HL-60/S4 treated with retinoic acid at 250 ng/mL for 4 days and 3 days (cell line): Measurements from ENCODE around the gene SEZ6L.

Experiments
- in situ Hi-C: fragments of 300-500 bp; cut with MboI; formaldehyde crosslinking; loops from 2 replicates; pipeline ENCODE4 v1.7.0; 2022; ENCODE audit warnings: low sequenced_read_pairs

SEZ6L gene

DNA sequence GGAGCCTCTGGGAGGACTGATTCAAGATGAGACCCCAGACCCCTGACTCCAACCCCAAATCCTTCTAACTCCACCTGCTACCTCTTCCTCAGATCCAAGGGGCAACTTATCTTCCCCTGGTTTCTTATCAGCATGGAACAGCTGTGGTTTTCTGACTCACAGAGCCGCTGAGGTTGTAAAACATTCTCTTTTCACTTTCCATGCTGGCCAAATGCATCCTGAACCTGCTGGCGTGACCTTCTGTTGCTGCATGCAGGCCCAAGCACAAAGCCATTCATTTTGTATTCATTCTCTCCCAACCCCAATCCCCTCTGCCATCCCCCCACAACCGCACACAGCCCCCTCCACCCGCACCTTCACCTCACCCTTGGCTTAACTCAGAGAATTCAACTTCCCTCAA lies 70.3 kb downstream of the SEZ6L start:
- in situ Hi-C loops, result no loop called here

DNA sequence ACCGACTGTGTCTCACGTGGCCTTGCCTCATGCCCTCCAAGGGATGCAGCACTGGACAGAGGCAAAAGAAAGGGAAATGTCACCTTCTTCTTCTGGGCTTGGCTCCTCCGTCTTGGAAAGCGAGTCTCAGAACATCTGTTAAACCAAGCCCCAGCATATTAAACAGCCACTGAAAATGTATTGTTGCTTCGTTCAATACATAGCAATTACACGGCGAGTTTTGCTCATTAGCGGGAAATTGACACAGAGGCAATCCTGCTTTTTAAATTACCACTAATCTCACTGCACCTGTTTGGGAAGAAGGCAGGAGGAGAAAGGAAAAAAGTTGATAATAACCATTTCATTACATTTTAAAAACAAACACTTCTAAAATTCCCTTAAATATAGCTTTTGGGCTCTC lies 72.1 kb downstream of the SEZ6L start:
- in situ Hi-C loops, result no loop called here

DNA sequence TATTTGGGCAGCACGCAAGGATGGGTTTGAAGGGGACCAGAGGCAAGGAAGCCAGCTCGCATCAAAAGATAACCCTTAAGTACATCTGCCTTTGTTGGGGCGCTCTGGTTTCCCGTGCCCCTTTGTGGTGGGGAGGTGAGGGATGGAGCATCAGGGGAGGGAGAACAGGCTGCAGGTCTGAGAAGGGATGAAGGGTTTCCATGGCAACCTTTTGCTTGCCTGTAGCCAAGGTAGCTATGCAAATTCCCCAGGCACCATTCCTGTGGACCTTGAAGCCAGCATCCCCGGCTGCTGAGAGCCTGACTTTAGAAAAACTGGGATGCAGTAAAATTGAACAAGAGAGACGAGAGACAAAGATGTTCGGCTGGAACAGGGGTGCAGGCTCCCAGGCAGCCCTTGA lies 75.7 kb downstream of the SEZ6L start:
- in situ Hi-C loops, result no loop called here

- in situ Hi-C loops, result no loop called here
Measured at GRCh38 chr22:26246552-26246951, 77.3 kb downstream of the SEZ6L start.

DNA sequence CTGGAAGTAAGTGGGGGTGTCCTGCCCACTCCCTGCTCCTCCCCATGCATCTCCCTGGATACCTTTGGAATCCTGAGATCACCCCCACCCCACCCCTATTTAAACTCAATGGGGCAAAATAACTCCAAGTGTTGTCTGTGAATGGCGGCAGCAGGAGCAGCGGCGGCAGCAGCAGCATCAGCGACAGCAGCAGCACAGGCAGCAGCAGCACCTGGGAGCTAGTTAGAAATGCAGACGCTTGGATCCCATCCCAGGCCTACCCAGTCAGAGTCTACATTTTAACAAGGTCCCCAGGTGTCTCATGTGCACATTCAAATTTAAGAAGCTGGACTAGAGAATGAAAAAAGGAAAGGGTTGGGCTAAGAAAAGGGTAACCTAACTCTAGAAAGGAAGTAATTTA lies 82.6 kb downstream of the SEZ6L start:
- in situ Hi-C loops, result no loop called here

DNA sequence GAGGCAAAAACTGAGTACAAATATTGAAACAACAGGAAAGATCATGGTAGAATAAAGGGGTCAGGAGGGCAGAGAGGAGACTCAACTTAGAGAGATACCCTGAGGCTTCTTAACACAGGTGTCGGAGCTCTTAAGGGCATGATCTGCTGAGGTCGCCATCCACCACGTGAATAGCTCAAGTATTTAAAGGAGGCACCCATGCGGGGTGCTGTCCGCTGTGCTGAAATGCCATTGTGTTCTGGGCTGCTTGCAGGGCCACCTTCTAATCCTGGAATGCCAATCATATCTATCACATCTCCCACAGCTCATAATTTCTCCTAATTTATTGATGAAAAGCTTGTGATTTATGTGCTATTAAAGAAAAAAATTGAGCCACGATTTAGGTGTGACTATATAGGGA lies 90.2 kb downstream of the SEZ6L start:
- in situ Hi-C loops, result no loop called here

- in situ Hi-C loops, result no loop called here
Measured at GRCh38 chr22:26264162-26264561, 94.9 kb downstream of the SEZ6L start.

GRCh38 chr22:26265281-26265680 lies 96.0 kb downstream of the SEZ6L start:
- in situ Hi-C loops, result no loop called here

DNA sequence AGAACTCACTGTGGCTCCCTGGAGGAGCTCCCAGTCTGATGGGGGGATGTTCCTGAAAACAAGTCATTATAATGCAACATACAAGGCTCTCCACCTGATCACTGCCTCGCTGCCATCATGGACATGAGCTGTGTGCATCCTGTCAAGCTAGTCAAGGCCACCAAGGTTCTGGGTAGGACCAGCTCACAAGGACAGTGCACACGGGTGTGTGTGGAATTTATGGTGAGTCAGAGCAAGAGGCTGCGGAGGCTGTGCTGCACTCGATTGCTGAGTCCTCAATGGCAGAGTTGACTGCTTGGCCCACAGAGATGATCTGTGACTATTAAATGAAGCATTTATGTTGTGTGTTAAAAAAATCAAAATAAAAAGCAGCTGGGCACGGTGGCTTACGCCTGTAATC lies 96.6 kb downstream of the SEZ6L start:
- in situ Hi-C loops, result no loop called here

- in situ Hi-C loops, result no loop called here
Measured at GRCh38 chr22:26267856-26268255, 98.6 kb downstream of the SEZ6L start.

DNA sequence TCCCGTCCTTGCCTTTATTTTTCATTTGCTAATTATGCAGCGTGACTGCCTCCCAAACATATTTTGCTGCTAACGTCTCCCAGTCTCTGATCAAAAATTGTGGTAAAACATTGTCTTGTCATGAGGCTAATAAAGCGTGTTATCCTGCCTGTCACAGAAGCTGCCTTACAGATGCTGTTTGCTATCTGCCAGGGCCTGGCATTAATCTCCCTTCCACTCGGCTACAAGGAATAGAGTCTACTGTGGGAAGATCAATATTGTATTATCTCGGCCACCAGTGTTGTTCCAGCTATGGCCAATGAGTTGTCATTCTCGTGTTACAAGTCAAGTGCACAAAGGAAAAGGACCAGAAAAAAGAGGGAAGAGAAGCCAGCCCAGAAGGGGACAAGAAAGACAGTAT lies 100.3 kb downstream of the SEZ6L start:
- in situ Hi-C loops, result no loop called here

DNA sequence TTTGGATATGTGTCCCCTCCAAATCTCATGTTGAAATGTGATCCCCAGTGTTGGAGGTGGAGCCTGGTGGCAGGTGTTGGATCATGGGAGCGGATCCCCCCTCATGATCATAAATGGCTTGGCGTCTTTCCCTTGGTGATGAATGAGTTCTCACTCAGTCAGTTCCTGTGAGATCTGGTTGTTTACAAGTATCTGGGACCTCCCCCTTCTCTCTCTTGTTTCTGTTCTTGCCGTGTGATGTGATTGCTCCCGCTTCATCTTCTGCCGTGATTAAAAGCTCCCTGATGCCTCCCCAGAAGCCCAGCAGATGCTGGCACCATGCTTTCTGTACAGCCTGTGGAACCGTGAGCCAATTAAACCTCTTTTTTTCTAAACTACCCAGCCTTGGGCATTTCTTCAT lies 102.2 kb downstream of the SEZ6L start:
- in situ Hi-C loops, result no loop called here

DNA sequence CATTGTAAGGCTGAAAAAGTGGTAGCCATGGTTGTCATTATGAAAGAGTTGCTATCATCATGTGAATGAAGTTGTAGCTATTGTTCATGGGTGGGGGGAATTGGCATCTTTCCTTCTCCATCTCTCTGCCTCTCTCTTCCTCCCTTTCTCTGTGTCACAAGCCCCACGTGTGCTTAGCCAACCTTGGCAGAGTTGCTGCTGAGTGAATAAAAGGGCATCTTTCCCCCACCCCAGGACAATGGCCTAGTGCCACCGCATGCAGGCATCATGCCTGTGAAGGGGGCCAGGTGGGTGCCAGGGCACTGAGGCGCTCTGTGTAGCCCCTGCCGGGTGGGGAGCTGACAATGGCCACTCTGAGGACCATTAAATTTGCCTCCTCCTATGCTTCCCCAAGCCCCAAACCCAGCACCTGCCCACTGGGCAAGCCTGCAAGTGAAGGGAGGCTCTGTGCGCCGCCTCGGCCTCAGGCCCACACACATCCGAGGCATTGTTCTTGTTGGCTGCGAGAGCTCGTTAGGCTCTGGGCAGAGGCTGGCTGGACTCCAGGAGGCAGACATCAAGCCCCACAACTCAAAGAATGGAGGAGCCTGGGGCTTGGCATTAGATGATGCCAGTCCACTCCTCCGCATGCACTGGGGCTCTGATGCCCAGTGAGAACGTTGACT lies 103.9 kb downstream of the SEZ6L start:
- in situ Hi-C loops, result no loop called here

DNA sequence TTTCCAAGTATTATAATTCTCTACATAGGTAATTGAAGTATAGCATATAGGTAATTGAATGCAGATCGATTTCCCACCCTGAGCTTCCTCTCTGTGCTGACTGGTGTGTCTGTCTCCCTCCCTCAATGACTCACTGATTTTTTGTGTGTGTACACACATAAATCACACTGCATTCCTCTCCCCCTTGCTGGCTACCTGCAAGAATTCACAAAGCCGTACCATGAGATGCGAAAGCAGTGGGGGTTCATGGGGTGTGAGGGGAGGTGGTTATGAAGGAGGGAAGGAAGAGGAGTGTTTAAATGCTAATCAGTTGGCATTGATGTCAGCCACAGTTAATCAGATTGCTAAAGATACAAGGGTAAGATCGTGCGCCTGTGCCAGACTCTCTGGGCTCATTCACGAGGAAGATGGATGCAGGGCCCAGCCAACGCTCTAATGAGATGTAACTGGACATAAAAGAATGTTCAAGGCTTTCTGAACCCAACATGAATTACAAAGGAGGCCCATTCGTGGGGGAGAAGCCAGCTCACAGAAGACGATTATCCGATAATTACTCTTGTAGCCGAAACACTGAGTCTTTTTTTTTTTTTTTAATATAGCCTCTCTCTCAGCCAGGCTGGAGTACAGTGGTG lies 107.4 kb downstream of the SEZ6L start:
- in situ Hi-C loops, result no loop called here

- in situ Hi-C loops, result no loop called here
Measured at GRCh38 chr22:26281941-26282340, 112.7 kb downstream of the SEZ6L start.

DNA sequence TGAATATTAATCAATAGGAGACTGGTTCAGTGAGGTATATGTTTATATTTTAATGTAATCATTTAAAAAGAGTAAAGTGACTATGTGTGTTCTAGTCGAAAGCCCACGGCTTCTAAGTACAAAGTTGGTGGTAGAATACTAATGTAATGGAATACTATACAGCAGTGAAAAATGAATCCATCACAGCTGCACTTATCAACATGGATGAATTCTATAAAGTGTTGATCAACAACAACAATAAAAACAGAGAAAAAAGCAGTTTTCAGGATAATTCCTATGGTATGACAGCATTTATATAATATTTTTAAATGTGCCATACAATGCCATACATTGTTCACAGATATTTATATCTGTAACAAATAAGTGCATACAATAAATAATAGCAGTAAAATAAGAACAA lies 114.1 kb downstream of the SEZ6L start:
- in situ Hi-C loops, result no loop called here

GRCh38 chr22:26285632-26286031 lies 116.4 kb downstream of the SEZ6L start:
- in situ Hi-C loops, result no loop called here

DNA sequence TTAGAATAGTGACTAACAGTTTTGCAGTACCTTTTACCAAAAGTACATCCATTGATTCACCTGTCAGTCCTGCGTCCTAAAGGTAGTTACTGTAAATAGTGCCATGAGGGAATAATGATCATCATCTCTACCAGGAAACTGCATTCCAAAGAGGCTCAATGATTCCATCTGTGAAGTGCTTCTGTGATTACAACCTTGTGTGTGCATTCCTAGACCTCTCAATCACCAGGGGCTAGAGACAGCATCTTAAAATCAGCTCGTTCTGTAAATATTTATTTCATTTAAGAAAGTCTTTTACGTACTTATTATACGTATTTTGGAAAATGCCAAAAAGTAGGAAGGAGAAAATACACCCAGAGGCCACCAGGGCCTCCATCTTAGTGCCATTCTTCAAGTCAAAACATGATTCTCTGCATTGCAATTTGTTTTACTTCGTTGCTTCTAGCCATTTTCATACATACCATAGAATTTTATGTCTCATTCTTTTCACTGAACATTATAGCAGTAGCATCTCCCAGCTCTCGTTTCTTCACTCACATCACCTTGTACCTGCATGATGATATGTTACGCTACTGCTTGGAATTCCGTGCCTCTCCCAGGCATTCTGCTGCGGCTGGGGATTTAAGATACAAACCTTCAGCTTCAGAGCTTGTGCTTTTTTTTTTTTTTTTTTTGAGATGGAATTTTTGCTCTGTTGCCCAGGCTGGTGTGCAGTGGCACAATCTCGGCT lies 117.0 kb downstream of the SEZ6L start:
- in situ Hi-C loops, result no loop called here

- in situ Hi-C loops, result no loop called here
Measured at GRCh38 chr22:26287382-26288225, 118.3 kb downstream of the SEZ6L start.

GRCh38 chr22:26289611-26290101 lies 120.4 kb downstream of the SEZ6L start:
- in situ Hi-C loops, result no loop called here

GRCh38 chr22:26291940-26292666 lies 122.8 kb downstream of the SEZ6L start:
- in situ Hi-C loops, result no loop called here
